Measurements from ENCODE around the gene OR10AD1.
"Not testable (repeated sequence)": the region's sequence is repeated elsewhere in the genome, so short reads cannot be mapped to it uniquely, and the experiment has no call there.

The OR10AD1 gene, protein sequence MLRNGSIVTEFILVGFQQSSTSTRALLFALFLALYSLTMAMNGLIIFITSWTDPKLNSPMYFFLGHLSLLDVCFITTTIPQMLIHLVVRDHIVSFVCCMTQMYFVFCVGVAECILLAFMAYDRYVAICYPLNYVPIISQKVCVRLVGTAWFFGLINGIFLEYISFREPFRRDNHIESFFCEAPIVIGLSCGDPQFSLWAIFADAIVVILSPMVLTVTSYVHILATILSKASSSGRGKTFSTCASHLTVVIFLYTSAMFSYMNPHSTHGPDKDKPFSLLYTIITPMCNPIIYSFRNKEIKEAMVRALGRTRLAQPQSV

DNA sequence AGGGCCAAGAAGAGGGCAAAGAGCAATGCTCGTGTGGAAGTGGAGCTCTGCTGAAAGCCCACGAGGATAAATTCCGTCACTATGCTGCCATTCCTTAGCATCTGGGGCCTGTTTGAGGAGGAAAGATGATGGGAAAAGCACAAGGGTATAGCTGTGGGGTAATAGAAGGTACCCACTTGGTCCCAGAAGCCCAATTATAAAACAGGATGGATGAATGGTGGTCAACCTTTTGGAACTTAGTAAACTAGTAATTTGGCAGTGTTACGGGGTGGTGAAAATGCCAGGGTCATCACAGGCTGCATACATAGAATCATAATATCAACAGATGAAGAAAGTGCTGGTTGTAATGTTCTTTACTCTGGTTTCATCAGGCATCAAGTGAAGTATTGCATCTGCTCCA is at the start of gene OR10AD1:
Gene OR10AD1 (minus strand): TSS at position 101 of the 400 bp plus-strand sequence. CDS start 0 bp downstream, at position 101.
- FAIRE-seq = no peak

DNA sequence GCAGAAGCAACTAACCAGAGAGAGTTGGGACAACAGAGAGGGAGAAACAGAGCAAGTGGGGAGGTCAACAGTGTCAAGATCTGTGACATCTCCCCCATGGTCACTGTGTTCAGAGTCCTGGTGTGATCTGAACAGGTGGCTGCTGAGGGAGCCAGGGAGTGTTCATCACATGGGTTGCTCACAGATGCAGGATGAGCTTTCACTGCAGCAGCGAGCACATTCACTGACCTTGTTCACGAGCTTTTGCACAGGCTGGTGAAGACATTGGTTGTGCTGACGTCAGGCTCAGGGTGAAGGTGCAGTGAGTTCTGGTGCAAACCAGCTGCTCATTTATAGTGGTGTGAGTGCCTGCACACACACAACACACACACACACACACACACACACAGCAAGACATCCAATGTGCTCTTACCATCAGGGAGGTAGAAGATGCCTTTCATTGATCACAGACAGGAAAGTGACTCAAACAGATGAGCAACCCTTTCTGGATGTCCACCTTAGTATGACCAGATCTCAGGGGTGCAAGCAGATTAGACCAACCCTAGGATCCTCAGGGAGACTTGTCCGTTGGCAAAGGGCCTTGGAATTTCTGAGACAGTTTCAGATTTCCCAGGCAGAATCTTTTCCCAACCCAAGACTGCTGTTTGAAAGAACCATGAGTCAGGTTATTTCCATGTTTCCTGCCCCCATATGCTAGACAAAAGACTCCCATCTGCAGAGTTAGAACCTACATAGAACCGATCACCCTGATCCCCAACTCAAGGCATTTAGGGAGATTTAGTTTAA is 44.3 kb upstream of the OR10AD1 start:
- no peak for FAIRE-seq

DNA sequence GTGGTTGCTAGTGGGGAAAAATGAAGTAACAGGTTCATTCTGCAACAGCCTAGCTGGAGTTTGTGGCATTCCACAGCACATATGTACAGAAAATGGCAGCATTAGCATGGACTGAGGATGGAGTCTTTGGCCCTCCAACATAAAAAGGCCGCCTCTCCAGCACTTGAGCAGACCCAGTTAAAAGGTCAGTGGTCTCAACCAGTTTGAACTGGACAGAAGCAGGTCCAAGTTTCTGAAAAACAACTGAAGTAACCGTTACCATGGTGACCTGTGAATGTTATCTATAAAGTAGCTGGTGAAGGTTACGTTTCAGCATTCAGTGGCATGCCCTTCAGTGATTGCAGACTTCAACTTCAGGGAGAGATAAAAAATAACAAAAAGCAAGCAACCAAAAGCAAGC is 34.1 kb upstream of the OR10AD1 start:
- FAIRE-seq = no peak

DNA sequence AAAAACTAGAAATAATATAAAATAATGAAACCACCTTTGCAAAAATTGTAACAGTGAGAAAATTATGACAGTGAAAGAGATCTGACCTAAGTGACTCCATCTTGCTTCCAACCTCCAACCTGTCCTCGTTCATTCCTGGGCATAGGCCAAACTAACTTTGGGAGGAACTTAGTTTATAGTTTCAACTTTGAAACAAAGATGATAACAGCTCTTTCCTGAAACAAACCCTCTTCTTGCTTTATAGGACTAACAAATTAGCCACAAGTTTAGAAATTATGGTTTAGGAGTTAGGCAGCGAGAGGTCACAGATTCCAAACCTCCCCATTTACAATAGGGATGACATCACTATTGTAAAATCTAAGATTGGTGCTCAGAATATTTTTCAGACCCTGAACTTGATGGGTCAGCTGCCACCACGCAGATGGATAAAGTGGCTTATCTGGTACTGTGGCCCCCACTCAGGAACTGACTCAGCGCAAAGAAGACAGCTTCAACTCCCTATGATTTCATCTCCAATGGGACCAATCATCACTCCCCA is 32.8 kb upstream of the OR10AD1 start:
- no peak for FAIRE-seq

DNA sequence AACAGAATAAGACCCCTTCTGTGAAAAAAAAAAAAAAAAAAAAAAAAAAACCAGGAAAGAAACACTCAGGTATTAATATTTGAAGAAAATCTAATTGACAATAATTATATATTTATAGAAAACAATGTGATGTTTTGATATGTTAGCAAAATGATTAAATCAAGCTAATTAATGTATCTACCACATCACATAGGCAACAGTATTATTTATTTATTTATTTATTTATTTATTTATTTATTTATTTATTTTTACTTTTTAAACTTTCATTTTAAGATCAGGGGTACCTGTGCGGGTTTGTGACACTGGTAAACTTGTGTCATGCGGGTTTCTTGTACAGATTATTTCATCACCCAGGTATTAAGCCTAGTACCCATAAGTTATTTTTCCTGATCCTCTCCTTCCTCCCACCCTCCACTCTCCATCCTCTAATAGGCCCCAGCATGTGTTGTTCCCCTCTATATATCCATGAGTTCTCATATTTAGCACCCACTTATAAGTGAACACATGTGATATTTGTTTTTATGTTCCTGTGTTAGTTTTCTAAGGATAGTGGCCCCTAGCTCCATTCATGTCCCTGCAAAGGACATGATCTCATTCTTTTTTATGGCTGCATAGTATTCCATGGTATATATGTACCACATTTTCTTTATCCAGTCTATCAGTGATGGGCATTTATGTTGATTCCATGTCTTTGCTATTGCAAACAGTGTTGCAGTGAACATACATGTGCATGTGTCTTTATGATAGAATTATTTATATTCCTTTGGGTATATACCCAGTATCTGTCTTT is 28.3 kb upstream of the OR10AD1 start:
- not testable (repeated sequence) for FAIRE-seq

DNA sequence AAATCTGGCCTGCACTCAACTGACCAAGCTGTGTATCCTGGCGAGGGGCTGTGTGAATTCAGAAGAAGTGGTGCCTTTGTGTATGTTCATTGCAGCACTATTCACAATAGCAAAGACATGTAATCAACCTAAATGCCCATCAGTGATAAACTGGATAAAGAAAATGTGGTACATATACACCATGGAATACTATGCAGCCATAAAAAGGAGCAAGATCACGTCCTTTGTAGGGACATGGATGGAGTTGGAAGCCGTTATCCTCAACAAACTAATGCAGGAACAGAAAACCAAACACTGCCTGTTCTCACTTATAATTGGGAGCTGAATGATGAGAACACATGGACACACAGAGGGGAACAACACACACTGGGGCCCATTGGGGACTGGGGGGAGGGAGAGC is 21.4 kb upstream of the OR10AD1 start:
- not testable (repeated sequence) for FAIRE-seq

DNA sequence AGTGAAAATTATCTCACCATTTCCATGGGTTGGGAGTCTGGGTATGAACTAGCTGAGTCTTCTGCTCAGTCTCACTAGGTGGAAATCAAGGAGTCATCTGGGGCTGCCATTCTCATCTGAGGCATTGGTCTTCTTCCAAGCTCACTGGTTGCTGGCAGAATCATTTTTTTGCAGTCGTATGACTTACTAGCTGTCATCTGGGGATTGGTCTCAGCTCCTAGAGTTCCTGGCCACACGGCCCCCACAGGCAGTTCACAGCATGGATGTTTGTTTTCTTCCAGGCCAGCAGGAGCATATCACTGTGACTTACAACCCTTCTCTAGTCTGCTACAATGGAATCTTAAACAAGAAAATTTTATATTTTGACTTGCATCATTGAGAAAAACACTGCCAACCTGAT is 18.6 kb upstream of the OR10AD1 start:
- FAIRE-seq = no peak

DNA sequence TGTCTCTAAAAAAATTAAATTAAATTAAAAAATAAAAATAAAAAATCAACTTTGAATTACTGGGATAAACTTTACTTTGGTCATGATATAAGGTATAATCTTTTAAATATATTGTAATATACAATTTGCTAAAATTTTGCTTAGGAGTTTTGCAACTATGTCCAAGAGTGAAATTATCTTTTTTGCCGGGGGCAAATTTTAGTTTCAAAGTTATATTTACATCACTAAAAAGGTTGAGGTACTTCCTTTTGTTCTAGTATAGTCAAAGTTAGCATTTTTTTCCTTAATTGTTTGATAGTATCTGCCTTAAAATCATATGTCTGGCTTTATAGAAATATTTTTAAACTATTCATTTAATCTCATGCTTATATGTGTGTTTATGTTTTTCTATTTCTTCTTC is 17.6 kb upstream of the OR10AD1 start:
- peak; percentile 33 for FAIRE-seq

DNA sequence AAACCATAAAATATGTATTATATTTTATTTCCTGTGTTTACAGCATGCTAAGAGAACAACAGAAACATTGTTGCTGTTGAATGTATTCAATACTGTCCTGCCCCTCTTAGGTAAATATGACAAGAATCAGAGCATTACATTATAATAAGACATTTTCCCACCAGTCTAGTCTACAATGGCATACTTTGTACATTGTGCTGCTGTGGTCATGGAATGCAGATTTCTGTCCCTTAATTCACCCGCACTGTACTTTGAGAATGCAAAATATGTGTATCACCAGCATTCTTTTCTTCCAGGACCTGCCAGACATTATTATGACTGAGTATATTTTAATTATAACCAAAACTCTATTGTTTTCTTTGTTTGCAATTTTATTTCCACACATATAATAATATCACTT is 16.5 kb upstream of the OR10AD1 start:
- FAIRE-seq = no peak

DNA sequence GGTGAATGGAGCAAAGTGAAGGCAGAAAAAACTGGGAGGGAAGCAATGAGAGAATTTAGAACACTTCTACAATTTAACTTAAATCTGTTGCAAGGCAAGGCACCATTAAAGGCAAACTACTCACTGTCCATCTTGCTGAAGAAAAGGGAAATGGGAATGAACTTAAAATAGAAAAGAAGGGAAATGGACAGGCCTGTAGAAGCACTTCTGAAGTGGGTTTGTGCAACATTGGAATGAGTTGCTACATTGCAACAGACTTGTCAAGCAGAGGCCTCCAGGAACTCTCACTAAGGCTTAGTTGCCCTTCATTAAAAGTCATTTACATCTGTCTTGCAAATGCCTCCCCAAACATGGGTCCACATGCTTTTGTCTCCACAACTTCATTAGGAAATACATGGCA is 13.7 kb upstream of the OR10AD1 start:
- no peak for FAIRE-seq

DNA sequence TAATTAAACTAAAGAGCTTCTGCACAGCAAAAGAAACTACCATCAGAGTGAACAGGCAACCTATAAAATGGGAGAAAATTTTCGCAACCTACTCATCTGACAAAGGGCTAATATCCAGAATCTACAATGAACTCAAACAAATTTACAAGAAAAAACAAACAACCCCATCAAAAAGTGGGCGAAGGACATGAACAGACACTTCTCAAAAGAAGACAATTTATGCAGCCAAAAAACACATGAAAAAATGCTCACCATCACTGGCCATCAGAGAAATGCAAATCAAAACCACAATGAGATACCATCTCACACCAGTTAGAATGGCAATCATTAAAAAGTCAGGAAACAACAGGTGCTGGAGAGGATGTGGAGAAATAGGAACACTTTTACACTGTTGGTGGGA is 6.4 kb upstream of the OR10AD1 start:
- not testable (repeated sequence) for FAIRE-seq

DNA sequence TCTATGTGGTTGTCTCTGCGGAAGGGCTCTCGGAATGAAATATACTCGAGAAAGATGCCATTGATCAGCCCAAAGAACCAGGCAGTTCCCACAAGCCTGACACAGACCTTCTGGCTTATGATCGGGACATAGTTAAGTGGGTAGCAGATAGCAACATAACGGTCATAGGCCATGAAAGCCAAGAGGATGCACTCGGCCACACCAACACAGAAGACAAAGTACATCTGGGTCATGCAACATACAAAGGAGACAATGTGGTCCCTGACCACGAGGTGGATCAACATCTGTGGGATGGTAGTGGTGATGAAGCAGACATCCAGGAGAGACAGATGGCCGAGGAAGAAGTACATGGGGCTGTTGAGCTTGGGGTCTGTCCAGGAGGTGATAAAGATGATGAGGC is 326 bp downstream of the OR10AD1 start:
- FAIRE-seq = no peak

DNA sequence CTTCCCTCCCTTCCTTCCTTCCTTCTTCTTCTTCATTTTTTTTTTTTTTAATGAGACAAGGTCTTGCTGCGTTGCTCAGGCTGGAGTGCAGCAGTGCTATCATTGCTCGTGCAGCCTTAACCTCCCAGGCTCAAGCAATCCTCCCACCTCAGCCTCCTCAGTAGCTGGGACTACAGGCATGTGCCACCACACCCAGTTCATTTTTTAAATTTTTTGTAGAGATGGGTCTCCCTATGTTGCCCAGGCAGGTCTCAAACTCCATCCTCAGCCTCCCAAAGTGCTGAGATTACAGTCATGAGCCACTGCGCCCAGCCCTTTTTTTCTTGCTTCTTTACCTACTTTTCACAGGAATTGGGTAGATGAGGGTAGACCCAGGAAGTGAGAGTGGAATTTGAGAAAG is 1.6 kb downstream of the OR10AD1 start:
- FAIRE-seq = no peak

DNA sequence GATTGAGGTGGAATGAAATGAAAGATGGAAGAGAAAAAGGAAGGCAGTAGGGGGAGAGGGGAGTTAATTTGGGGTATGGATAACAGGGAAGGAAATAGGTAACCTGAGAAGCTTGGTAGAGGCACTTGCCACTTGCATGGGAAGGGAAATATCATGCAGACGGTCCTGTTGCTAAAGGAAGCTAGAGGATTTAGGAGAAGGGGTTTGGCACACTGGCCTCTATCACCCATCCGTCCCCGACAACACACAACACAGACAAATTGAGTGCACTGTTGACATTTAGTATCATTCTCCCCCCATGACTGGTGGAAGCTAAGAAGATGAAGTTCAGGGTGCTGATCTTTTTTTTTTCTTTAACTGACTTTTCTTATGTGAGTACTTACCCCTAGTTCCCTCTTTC is 2.0 kb downstream of the OR10AD1 start:
- FAIRE-seq = no peak

DNA sequence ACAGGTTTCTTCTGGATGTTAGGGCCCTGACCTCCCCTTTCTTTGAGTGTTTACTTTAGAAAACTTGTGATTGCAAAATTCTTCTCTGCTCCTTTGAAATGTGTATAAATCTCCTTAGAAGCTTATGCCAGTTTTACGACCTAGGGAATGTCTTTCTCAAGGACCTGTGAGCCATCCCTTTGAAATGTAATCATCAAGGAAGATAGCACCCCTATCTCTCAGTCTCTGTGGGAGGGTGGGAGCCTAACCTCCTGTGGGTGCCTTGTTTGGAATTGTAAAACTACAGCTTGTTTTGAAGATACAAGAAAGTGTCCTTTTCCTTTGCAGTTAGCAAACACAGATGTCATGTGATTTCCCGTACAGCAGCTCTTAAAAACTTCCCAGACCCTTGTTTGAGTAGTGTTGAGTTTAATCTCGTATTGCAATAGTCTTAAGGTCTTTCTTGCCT is 3.3 kb downstream of the OR10AD1 start:
- no peak for FAIRE-seq

DNA sequence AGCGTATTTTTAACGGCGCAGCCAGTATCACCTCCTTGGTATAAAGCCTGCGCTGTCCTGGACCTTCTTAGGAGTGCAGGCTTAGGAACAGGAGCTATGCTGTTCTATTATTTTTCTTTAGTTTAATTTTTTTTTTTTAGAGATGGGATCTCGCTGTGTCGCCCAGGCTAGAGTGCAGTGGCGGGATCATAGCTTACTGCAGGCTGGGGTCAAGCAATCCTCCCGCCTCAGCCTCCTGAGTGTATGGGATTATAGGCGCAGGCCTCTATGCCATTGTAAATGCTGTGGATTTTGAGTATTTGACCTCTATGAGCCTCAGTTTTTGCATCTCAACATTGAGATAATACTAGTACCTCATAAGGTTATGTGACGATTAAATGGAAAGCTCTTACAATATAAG is 4.1 kb downstream of the OR10AD1 start:
- no peak for FAIRE-seq

DNA sequence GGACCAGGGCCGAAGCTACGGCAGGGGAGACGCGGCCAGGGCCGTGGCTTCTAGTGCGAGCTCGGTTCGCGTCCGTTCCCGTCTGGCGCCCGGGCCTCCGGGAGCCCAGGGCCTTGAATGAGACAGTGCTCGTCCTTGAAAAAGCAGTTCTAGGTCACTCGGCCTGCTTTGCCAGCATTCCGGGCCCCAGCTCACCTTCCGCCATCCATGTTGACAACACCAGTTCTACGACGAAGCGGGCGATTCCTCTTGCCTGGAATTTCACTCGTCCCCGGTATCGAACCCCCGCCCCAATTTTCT is 4.5 kb downstream of the OR10AD1 start:
- no peak for FAIRE-seq

DNA sequence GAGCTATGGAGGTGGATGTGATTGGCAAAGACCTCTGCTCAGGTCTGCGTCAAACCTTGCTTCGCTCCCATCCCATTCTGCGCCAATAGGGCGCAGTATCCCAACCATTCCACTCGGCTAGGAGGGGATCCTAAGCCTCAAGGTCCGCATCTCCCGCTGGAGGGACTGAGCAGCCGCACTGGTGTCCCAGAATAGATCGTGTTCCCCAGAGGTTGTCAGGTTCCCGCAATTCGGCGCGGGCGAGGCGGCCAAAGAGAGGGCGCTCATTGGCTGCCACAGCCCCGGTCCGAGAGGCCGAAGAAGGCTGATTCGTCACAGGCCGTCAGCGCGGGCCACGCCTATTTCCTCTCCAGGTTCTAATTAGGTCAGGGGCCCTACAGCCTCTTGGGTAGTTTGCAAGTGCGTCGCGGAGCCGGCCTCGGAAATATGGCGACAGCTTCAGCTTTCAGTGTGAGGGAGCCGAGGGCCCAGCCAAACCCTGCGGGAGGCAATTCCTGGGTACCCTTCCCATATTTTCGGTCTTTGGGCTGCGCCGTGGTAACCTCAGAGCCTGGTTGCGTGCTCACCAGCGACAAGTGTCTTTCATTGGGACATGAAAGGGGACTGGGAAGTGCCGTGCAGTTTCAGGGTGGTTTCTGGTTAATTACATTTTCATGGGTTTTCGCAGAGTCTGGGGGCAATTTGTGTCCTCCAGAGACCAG is 5.0 kb downstream of the OR10AD1 start:
- no peak for FAIRE-seq

DNA sequence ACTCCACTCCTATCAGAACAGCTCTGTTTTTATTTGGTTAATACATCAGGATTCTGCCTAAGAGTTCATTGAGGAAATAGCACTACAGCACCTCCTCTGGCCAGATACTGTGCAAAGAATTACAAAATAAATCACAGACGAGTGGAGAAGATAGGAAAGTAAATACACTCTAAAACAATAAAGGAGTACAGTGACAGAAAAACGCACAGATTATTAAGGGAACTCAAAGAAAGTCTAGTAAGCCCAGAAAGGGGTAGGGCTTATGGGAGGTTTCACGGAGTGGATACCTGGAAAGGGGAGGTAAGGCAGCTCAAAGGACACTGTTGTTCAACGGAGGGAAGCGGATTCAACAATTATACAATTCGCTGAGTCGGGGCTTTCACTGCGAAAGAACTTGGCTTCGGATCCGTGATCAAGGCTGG is 5.5 kb downstream of the OR10AD1 start:
- FAIRE-seq = no peak

DNA sequence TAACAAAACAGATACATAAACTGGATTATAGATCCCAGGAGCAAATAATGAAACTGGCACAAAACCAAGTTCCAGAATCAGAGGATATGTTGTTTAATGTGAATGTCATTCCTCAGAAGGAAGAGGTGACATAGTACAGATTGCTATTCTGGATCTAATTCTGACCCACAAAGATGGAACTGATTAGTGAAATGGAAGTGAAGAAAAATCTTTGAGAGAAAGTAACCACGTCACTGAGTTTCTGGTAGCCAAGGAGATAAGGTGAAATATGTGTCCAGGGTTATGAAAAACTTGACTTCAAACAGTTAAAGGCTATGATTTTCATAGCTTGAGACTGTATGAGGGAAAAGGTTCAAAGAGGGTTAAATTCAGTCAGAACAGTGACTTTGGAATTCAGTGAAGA is 8.3 kb downstream of the OR10AD1 start:
- FAIRE-seq = no peak

DNA sequence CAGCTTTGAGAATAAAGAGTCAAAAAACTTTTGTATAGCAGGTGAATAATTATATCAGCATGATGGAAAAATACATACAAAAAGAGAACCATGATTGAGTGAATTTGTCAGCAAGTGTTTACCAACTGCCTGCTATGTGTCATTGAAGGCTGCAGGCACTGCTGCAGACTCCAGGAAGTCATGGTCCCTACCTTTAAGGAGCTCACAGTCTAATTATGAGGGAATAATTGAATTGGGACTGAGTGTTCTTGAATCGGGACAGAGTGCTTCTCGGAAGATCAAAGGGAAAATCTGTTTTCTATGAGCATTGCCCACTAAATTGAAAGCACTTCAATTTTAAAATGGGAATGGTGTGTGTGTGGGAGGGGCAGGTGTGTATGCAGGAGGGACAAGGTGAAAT is 9.5 kb downstream of the OR10AD1 start:
- no peak for FAIRE-seq

DNA sequence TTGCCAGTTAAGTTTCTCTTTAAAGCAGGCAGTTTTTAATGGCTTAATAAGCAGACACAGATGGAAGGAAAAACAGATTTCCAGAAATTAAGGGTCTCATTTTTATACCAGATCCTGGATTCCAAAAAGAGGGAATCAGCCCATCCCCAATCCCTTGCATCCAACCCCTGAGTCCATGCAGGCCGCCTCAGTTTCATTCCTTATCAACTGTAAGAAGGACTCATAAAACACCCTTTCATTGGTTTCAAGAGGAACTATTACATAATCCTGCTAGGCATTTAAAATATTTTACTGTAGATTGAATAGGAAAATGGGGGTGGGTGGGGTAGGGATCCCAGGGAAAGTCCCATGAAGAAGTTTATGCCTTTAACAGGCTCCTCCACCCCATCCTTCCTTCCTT is 10.2 kb downstream of the OR10AD1 start:
- no peak for FAIRE-seq

DNA sequence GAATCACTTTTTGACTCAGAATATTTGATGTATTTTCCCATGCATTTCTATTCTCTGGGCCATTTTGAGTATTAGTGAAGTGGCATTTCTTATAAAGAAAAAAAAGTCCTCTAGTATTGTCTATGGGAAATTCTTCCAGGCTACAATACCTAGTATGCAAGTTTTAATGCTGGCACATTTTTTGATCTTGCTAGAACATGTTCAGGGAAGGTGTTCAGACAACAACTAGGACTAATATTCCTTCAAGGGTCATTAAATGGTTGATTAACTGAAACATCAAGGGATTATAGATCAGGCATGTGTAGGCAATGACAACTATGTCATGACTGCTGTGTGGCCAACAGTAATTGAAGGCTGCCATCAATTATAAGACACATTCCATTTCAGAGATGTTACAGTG is 12.0 kb downstream of the OR10AD1 start:
- no peak for FAIRE-seq

Measured in colon (tissue), 2 donors.